HEK293 (cell line): ENCODE data around the gene SLC7A11.

Experiments used
- ZNF23 ChIP-seq: fragments of 450-650 bp; formaldehyde crosslinking; IDR thresholded peaks from 2 replicates; pipeline ENCODE4 v1.5.1; 2016; ENCODE audit warnings: missing biosample characterization, missing genetic modification characterization, borderline replicate concordance
- ZNF274 ChIP-seq, 2 experiments: fragments of 200-500 bp in 1 of 2; fragments of 450-650 bp in 1 of 2; sonication (Bioruptor generic) in 1 of 2; formaldehyde crosslinking in 1 of 2; IDR thresholded peaks; 2 replicates each; pipeline versions ENCODE4 v1.5.1 to v1.6.1; 2014 to 2016; ENCODE audit warnings: borderline replicate concordance in 1 of 2, inconsistent platforms in 1 of 2, low read length in 1 of 2, missing biosample characterization in 1 of 2, missing genetic modification characterization in 1 of 2
- ZNF292 ChIP-seq: fragments of 450-650 bp; formaldehyde crosslinking; IDR thresholded peaks from 2 replicates; pipeline ENCODE4 v1.5.1; 2016; ENCODE audit warnings: low read depth, missing biosample characterization, missing genetic modification characterization, borderline replicate concordance
- ZNF335 ChIP-seq: fragments of 450-650 bp; formaldehyde crosslinking; conservative IDR thresholded peaks from 2 replicates; pipeline ENCODE4 v1.5.1; 2016; ENCODE audit warnings: missing biosample characterization, missing genetic modification characterization
- ZNF394 ChIP-seq: fragments of 450-650 bp; formaldehyde crosslinking; IDR thresholded peaks from 2 replicates; pipeline ENCODE4 v1.5.1; 2016; ENCODE audit warnings: missing biosample characterization, missing genetic modification characterization, mild to moderate bottlenecking, moderate library complexity, borderline replicate concordance
- ZNF747 ChIP-seq: fragments of 450-650 bp; formaldehyde crosslinking; IDR thresholded peaks from 2 replicates; pipeline ENCODE4 v1.5.1; 2016; ENCODE audit warnings: missing biosample characterization, missing genetic modification characterization
- ZXDB ChIP-seq: fragments of 450-650 bp; formaldehyde crosslinking; IDR thresholded peaks from 2 replicates; pipeline ENCODE4 v1.5.1; 2016; ENCODE audit warnings: missing biosample characterization, missing genetic modification characterization
- TF ChIP-seq, protein P1 (sequence below): fragments of 450-650 bp; formaldehyde crosslinking; IDR thresholded peaks from 2 replicates; pipeline ENCODE4 v1.5.1; 2016; ENCODE audit warnings: missing biosample characterization, missing genetic modification characterization
- TF ChIP-seq, protein P2 (sequence below): fragments of 450-650 bp; formaldehyde crosslinking; IDR thresholded peaks from 2 replicates; pipeline ENCODE4 v1.5.1; 2016; ENCODE audit warnings: missing biosample characterization, missing genetic modification characterization, low read depth
- TF ChIP-seq, protein P3 (sequence below): fragments of 450-650 bp; formaldehyde crosslinking; IDR thresholded peaks from 2 replicates; pipeline ENCODE4 v1.5.1; 2016; ENCODE audit warnings: missing biosample characterization, missing genetic modification characterization
- TF ChIP-seq, protein P4 (sequence below): fragments of 450-650 bp; formaldehyde crosslinking; IDR thresholded peaks from 2 replicates; pipeline ENCODE4 v1.5.1; 2016; ENCODE audit warnings: missing biosample characterization, missing genetic modification characterization, borderline replicate concordance
- TF ChIP-seq, protein P5 (sequence below): fragments of 450-650 bp; formaldehyde crosslinking; IDR thresholded peaks from 2 replicates; pipeline ENCODE4 v1.5.1; 2017; ENCODE audit warnings: missing biosample characterization, missing genetic modification characterization

DNA sequence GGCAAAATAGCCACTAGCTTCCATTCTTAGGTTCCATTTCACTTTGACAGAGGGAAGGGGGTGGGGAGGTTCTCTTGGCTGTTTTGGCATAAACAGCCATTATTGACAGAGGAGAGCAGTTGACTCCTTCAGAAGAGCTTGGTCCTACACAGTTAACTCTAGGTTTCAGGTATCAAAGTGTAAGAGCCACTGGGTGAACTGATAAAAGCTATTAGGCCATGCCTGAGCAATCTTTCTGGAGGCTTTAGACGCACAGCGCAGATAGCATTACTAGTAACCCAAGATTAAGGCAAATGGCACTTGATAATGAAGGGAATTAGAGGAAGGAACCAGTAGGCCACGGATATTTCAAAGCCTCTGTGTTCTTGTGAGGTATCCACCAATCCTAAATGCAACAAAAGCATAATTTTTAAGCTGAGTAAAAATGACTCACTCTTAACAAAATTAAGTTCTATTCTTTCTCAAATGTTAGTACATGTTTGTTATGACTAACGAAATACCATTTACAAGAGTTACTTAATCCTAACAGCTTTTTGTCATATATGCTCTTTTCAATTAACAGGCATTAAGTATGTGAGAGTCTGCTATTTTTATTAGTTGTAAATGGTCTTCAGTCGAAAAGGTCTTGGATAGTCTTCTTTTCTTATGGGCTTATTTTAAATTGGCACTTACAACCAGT, 53.6 kb downstream of the SLC7A11 start:
- TF ChIP-seq ZNF23 (tag by site-specific recombination) (no peak), ZNF274 (IDR thresholded peaks at IDR 0.05; ENCODE audit: low read length) (no peak), ZNF274 (tag by site-specific recombination; IDR thresholded peaks at IDR 0.05; ENCODE audit: borderline replicate concordance) (no peak), ZXDB (tag by site-specific recombination) (no peak), ZNF747 (no peak), ZNF335 (no peak), ZNF394 (tag by site-specific recombination) (no peak), ZNF292 (tag by site-specific recombination) (no peak)
- TF ChIP-seq, protein P1, sequence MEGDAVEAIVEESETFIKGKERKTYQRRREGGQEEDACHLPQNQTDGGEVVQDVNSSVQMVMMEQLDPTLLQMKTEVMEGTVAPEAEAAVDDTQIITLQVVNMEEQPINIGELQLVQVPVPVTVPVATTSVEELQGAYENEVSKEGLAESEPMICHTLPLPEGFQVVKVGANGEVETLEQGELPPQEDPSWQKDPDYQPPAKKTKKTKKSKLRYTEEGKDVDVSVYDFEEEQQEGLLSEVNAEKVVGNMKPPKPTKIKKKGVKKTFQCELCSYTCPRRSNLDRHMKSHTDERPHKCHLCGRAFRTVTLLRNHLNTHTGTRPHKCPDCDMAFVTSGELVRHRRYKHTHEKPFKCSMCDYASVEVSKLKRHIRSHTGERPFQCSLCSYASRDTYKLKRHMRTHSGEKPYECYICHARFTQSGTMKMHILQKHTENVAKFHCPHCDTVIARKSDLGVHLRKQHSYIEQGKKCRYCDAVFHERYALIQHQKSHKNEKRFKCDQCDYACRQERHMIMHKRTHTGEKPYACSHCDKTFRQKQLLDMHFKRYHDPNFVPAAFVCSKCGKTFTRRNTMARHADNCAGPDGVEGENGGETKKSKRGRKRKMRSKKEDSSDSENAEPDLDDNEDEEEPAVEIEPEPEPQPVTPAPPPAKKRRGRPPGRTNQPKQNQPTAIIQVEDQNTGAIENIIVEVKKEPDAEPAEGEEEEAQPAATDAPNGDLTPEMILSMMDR (tag by site-specific recombination): no peak
- TF ChIP-seq, protein P2, sequence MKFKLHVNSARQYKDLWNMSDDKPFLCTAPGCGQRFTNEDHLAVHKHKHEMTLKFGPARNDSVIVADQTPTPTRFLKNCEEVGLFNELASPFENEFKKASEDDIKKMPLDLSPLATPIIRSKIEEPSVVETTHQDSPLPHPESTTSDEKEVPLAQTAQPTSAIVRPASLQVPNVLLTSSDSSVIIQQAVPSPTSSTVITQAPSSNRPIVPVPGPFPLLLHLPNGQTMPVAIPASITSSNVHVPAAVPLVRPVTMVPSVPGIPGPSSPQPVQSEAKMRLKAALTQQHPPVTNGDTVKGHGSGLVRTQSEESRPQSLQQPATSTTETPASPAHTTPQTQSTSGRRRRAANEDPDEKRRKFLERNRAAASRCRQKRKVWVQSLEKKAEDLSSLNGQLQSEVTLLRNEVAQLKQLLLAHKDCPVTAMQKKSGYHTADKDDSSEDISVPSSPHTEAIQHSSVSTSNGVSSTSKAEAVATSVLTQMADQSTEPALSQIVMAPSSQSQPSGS (tag by site-specific recombination): no peak
- TF ChIP-seq, protein P3, sequence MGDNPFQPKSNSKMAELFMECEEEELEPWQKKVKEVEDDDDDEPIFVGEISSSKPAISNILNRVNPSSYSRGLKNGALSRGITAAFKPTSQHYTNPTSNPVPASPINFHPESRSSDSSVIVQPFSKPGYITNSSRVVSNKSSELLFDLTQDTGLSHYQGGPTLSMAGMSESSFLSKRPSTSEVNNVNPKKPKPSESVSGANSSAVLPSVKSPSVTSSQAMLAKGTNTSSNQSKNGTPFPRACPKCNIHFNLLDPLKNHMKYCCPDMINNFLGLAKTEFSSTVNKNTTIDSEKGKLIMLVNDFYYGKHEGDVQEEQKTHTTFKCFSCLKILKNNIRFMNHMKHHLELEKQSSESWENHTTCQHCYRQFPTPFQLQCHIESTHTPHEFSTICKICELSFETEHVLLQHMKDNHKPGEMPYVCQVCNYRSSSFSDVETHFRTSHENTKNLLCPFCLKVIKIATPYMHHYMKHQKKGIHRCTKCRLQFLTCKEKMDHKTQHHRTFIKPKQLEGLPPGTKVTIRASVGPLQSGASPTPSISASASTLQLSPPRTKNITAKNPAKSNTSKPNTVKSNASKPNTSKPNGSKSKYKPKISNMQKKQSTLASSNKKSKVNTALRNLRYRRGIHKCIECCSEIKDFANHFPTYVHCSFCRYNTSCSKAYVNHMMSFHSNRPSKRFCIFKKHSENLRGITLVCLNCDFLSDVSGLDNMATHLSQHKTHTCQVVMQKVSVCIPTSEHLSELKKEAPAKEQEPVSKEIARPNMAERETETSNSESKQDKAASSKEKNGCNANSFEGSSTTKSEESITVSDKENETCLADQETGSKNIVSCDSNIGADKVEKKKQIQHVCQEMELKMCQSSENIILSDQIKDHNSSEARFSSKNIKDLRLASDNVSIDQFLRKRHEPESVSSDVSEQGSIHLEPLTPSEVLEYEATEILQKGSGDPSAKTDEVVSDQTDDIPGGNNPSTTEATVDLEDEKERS: no peak
- TF ChIP-seq, protein P4, sequence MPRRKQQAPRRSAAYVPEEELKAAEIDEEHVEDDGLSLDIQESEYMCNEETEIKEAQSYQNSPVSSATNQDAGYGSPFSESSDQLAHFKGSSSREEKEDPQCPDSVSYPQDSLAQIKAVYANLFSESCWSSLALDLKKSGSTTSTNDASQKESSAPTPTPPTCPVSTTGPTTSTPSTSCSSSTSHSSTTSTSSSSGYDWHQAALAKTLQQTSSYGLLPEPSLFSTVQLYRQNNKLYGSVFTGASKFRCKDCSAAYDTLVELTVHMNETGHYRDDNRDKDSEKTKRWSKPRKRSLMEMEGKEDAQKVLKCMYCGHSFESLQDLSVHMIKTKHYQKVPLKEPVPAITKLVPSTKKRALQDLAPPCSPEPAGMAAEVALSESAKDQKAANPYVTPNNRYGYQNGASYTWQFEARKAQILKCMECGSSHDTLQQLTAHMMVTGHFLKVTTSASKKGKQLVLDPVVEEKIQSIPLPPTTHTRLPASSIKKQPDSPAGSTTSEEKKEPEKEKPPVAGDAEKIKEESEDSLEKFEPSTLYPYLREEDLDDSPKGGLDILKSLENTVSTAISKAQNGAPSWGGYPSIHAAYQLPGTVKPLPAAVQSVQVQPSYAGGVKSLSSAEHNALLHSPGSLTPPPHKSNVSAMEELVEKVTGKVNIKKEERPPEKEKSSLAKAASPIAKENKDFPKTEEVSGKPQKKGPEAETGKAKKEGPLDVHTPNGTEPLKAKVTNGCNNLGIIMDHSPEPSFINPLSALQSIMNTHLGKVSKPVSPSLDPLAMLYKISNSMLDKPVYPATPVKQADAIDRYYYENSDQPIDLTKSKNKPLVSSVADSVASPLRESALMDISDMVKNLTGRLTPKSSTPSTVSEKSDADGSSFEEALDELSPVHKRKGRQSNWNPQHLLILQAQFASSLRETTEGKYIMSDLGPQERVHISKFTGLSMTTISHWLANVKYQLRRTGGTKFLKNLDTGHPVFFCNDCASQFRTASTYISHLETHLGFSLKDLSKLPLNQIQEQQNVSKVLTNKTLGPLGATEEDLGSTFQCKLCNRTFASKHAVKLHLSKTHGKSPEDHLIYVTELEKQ (tag by site-specific recombination): no peak
- TF ChIP-seq, protein P5, sequence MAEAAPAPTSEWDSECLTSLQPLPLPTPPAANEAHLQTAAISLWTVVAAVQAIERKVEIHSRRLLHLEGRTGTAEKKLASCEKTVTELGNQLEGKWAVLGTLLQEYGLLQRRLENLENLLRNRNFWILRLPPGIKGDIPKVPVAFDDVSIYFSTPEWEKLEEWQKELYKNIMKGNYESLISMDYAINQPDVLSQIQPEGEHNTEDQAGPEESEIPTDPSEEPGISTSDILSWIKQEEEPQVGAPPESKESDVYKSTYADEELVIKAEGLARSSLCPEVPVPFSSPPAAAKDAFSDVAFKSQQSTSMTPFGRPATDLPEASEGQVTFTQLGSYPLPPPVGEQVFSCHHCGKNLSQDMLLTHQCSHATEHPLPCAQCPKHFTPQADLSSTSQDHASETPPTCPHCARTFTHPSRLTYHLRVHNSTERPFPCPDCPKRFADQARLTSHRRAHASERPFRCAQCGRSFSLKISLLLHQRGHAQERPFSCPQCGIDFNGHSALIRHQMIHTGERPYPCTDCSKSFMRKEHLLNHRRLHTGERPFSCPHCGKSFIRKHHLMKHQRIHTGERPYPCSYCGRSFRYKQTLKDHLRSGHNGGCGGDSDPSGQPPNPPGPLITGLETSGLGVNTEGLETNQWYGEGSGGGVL: no peak
